Measurements from ENCODE around the gene TRPM4.

DNA sequence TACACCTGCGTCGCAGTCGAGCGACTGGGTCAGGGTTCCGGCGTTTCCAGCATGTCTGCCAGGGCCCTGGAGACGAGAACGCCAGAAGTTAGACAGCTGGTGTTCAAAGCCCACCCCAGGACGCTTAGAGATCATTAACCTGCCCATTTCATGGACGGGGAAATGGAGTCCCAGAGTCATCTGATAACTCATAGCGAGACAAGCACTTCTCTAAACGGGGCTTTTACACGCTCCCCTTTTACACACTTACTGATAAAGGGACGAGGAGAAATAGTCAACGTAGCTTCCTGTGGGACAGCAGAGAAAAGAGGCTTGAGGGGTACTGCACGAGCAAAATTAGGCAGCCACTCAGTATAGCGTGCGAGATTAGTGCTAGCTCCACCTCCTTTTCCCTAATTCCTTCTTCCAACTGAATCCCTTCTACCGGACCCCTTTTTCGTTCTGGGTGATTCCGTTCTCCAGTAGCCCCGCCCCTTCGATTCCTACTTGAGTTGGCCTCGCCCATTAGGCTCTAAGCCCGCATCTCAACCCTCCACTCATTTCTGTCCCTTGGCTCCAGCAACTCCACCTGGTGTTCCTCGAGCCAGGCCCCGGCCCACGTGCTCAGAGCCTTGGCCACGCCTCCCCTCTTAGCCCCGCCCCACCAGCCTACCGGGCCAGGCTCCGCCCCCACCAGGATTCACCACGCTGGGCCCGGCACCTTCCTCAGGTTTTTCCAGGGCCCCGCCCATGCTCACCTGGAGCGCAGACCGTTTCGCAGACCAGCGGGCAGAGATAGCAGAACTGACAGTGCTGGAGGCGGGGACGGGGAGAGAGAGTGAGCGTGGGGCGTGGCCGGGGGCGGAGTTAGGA is 6.1 kb upstream of the TRPM4 start:
- TF ChIP-seq, protein P1, sequence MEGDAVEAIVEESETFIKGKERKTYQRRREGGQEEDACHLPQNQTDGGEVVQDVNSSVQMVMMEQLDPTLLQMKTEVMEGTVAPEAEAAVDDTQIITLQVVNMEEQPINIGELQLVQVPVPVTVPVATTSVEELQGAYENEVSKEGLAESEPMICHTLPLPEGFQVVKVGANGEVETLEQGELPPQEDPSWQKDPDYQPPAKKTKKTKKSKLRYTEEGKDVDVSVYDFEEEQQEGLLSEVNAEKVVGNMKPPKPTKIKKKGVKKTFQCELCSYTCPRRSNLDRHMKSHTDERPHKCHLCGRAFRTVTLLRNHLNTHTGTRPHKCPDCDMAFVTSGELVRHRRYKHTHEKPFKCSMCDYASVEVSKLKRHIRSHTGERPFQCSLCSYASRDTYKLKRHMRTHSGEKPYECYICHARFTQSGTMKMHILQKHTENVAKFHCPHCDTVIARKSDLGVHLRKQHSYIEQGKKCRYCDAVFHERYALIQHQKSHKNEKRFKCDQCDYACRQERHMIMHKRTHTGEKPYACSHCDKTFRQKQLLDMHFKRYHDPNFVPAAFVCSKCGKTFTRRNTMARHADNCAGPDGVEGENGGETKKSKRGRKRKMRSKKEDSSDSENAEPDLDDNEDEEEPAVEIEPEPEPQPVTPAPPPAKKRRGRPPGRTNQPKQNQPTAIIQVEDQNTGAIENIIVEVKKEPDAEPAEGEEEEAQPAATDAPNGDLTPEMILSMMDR (IDR thresholded peaks at IDR 0.05): no peak
- TF ChIP-seq, protein P2, sequence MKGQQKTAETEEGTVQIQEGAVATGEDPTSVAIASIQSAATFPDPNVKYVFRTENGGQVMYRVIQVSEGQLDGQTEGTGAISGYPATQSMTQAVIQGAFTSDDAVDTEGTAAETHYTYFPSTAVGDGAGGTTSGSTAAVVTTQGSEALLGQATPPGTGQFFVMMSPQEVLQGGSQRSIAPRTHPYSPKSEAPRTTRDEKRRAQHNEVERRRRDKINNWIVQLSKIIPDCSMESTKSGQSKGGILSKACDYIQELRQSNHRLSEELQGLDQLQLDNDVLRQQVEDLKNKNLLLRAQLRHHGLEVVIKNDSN (IDR thresholded peaks at IDR 0.05; ENCODE audit: borderline replicate concordance, low read depth): peak; percentile 53; the same call in 1 of the 2 replicates
- no peak for TF ChIP-seq RAD21 (IDR thresholded peaks at IDR 0.05; ENCODE audit: low read length)

Data from SK-N-SH (cell line).